HK-2 (cell line): Measurements from ENCODE around the gene ARHGAP32.

Experiments
- DNase-seq: peaks from one replicate; pipeline ENCODE4 v3.0.0-alpha.2; 2018; ENCODE audit not compliant: unreplicated experiment

The ARHGAP32 gene

GRCh38 chr11:129192150-129192549 is at the start of gene ARHGAP32:
Gene ARHGAP32, minus strand, starts transcription at chr11:129192325. Its CDS starts 127 bp downstream, at chr11:129192198.
- DNase-seq = no peak

- no peak for DNase-seq
Measured at GRCh38 chr11:129239207-129239606, 47.1 kb upstream of the ARHGAP32 start.

- DNase-seq = no peak
Measured at GRCh38 chr11:129237880-129238638, 45.9 kb upstream of the ARHGAP32 start.

GRCh38 chr11:129237456-129237855 is 45.3 kb upstream of the ARHGAP32 start:
- no peak for DNase-seq

GRCh38 chr11:129236850-129237249 is 44.7 kb upstream of the ARHGAP32 start:
- DNase-seq = no peak

- DNase-seq = no peak
Measured at GRCh38 chr11:129234978-129235377, 42.9 kb upstream of the ARHGAP32 start.

GRCh38 chr11:129230006-129230405 is 37.9 kb upstream of the ARHGAP32 start:
- no peak for DNase-seq

GRCh38 chr11:129226207-129226798 is 34.2 kb upstream of the ARHGAP32 start:
- DNase-seq = no peak

GRCh38 chr11:129225190-129225589 is 33.1 kb upstream of the ARHGAP32 start:
- no peak for DNase-seq

GRCh38 chr11:129224538-129224937 is 32.4 kb upstream of the ARHGAP32 start:
- no peak for DNase-seq

GRCh38 chr11:129223701-129224149 is 31.6 kb upstream of the ARHGAP32 start:
- DNase-seq = no peak

GRCh38 chr11:129223260-129223659 is 31.1 kb upstream of the ARHGAP32 start:
- no peak for DNase-seq

- DNase-seq = no peak
Measured at GRCh38 chr11:129222158-129222557, 30.0 kb upstream of the ARHGAP32 start.

- DNase-seq = no peak
Measured at GRCh38 chr11:129215506-129216245, 23.6 kb upstream of the ARHGAP32 start.

- no peak for DNase-seq
Measured at GRCh38 chr11:129214710-129215295, 22.7 kb upstream of the ARHGAP32 start.

- no peak for DNase-seq
Measured at GRCh38 chr11:129213261-129213660, 21.1 kb upstream of the ARHGAP32 start.

GRCh38 chr11:129211397-129211796 is 19.3 kb upstream of the ARHGAP32 start:
- no peak for DNase-seq

GRCh38 chr11:129210831-129211181 is 18.7 kb upstream of the ARHGAP32 start:
- DNase-seq = no peak

- DNase-seq = no peak
Measured at GRCh38 chr11:129209891-129210830, 18.0 kb upstream of the ARHGAP32 start.

GRCh38 chr11:129208863-129209262 is 16.7 kb upstream of the ARHGAP32 start:
- DNase-seq = no peak

GRCh38 chr11:129204150-129204838 is 12.2 kb upstream of the ARHGAP32 start:
- no peak for DNase-seq
